ENCODE measurements around the gene PDE1A.

DNA sequence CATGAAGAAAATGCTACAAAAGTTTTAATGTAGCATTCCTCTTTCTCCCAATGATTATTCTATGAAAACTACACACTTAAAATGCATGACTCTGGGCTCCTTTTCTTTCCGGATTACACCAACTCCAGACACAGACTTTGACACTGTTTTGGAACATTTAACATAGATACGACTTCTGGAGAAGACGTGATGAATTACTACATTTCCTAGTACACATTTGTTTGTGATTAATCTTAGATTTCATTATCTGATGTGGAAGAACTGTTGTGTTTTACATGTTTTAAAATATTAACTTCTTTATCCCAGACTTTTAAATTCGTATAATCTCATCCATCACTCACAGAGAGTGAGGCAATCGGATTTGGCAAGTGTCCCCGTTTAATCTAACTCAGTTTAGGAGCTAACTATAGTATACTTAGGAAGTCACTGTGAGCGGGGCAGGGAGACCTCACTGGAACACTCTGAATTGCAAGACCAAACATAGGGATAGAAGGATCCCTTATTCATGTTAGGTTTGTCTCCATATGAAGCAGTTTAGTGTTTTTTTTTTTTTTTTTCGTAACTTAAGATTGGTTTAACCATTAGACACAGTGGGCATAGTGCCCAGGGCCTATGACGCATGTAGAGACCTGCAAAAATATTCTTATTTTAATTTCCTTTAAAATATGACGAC lies 66.7 kb downstream of the PDE1A start:
- TF ChIP-seq, protein P1, sequence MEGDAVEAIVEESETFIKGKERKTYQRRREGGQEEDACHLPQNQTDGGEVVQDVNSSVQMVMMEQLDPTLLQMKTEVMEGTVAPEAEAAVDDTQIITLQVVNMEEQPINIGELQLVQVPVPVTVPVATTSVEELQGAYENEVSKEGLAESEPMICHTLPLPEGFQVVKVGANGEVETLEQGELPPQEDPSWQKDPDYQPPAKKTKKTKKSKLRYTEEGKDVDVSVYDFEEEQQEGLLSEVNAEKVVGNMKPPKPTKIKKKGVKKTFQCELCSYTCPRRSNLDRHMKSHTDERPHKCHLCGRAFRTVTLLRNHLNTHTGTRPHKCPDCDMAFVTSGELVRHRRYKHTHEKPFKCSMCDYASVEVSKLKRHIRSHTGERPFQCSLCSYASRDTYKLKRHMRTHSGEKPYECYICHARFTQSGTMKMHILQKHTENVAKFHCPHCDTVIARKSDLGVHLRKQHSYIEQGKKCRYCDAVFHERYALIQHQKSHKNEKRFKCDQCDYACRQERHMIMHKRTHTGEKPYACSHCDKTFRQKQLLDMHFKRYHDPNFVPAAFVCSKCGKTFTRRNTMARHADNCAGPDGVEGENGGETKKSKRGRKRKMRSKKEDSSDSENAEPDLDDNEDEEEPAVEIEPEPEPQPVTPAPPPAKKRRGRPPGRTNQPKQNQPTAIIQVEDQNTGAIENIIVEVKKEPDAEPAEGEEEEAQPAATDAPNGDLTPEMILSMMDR (conservative IDR thresholded peaks at IDR 0.05) = no peak
- TF ChIP-seq EZH2 (IDR thresholded peaks at IDR 0.05; ENCODE audit: low read depth) = no peak
